Measurements from ENCODE around the gene CACNA1C.

The CACNA1C gene

DNA sequence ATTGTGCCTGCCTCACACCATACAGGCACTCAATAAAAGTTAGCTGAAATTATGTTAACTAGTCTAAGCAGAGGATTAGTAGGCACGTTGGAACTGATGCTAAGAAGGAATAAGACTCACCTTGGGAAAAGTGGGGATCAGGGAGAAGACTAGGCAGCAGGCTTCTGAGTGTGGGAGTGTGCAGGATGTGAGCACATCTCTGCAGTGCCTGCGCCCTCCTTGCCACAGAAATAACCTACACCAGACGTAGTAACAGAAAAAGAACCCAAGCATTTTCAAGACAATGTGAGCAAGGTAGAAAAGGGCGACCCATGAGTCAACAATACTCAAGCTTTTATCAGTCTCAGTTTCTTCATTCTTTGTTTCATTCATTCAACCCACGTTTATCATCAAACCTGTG is 113.9 kb downstream of the CACNA1C start:
- DNase-seq (ENCODE audit: low spot score): no peak
- TF ChIP-seq, protein P1, sequence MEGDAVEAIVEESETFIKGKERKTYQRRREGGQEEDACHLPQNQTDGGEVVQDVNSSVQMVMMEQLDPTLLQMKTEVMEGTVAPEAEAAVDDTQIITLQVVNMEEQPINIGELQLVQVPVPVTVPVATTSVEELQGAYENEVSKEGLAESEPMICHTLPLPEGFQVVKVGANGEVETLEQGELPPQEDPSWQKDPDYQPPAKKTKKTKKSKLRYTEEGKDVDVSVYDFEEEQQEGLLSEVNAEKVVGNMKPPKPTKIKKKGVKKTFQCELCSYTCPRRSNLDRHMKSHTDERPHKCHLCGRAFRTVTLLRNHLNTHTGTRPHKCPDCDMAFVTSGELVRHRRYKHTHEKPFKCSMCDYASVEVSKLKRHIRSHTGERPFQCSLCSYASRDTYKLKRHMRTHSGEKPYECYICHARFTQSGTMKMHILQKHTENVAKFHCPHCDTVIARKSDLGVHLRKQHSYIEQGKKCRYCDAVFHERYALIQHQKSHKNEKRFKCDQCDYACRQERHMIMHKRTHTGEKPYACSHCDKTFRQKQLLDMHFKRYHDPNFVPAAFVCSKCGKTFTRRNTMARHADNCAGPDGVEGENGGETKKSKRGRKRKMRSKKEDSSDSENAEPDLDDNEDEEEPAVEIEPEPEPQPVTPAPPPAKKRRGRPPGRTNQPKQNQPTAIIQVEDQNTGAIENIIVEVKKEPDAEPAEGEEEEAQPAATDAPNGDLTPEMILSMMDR (IDR thresholded peaks at IDR 0.05; ENCODE audit: extremely low read depth, missing control alignments): no peak

DNA sequence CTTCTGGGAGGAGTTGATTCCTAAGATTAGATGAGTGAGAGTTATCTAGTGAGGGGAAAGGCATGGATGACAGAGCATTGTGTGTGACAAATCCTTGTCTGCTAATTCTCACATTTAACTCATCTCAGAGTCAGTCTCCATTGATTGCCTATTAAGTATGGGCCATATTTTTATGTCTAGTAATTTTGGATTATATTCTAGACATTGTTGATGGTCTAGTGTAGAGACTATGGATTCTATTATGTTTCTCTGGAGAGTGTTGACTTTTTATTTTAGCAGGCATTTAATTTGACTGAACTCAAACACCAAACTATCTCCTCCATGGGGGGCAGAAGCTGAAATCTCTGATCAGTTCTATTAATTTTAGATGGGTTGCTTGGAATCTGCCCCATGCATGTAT is 114.4 kb downstream of the CACNA1C start:
- DNase-seq (ENCODE audit: low spot score): no peak
- TF ChIP-seq, protein P1 (IDR thresholded peaks at IDR 0.05; ENCODE audit: extremely low read depth, missing control alignments): no peak

DNA sequence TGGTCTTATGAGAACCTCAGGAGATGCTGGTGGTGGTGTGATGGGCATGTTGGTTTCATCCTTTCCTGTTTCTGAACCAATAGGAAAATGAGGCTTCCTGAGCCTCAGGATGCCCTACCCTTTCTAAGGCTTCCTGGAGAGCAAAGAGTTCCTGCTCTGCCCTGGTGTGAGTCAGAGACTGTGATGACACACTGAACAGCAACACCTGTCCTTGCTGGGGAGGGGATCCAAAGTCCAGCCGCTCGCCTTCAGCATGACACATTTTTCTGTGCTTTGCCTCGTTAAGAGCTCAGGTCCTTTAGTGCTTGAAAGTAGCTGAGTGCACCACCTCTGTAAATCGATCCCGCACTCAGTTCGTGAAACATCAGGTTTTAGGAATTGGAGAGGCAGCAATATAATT is 116.0 kb downstream of the CACNA1C start:
- TF ChIP-seq, protein P1 (IDR thresholded peaks at IDR 0.05; ENCODE audit: extremely low read depth, missing control alignments): no peak
- DNase-seq (ENCODE audit: low spot score): no peak

DNA sequence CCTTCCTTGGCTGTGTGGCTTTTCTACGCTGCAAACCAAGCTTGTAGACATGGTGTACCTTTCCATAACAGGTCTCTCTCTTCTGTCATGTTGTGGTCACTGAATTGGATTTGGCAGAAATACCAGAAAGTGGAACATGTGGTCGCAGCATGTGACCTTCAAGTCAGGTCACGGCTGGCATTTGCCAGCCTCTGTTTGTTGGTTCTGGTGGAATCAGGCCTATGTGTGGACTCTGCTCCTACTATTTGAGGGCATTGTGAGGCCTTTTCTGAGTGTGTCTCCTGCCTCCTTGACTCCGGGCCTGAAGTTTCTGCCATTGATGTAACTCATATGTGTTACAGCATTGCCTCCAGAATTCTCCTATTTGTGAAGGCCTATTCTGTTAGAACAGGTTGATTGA is 116.7 kb downstream of the CACNA1C start:
- DNase-seq (ENCODE audit: low spot score): no peak
- TF ChIP-seq, protein P1 (IDR thresholded peaks at IDR 0.05; ENCODE audit: extremely low read depth, missing control alignments): no peak

DNA sequence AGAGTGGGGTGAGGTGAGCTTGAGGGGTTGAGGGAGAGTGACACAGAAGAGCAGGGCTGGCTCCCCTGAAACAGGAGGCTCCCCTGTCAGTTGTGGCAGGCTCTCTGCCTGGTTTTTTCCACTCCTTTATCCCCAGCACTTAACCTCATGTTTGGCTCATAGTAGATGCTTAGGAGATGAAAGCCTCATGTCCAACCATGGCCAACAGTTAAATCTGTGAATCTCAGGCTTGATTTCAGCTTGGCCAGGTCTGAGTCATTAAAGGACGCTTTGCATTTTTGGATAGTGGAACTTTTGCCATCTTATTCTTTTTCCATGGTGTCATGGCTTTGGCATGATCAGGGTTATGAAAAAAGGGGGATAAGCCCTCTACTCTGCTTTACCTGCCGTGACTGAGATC is 117.2 kb downstream of the CACNA1C start:
- DNase-seq (ENCODE audit: low spot score): no peak
- TF ChIP-seq, protein P1 (IDR thresholded peaks at IDR 0.05; ENCODE audit: extremely low read depth, missing control alignments): no peak

DNA sequence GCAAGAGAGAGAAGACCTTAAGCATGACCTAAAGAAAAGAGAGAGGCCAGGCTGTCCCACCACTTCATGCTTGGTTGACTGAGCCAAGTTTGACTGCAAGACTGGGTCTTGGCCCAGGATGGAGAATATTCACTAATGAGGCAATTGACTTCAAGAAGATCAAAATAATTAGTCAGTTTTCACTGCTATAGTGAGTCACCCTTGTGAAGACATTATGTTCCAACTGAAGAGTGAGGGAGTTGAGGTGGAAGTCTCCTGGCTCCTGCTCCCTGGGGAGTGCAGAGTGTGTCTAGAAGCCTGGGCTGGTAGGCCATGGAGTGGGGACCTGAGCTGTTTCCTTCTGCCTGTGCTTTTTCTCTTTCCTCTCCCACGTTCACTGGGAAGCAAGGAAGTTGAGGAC is 117.6 kb downstream of the CACNA1C start:
- TF ChIP-seq, protein P1 (IDR thresholded peaks at IDR 0.05; ENCODE audit: extremely low read depth, missing control alignments): no peak
- no peak for DNase-seq (ENCODE audit: low spot score)

DNA sequence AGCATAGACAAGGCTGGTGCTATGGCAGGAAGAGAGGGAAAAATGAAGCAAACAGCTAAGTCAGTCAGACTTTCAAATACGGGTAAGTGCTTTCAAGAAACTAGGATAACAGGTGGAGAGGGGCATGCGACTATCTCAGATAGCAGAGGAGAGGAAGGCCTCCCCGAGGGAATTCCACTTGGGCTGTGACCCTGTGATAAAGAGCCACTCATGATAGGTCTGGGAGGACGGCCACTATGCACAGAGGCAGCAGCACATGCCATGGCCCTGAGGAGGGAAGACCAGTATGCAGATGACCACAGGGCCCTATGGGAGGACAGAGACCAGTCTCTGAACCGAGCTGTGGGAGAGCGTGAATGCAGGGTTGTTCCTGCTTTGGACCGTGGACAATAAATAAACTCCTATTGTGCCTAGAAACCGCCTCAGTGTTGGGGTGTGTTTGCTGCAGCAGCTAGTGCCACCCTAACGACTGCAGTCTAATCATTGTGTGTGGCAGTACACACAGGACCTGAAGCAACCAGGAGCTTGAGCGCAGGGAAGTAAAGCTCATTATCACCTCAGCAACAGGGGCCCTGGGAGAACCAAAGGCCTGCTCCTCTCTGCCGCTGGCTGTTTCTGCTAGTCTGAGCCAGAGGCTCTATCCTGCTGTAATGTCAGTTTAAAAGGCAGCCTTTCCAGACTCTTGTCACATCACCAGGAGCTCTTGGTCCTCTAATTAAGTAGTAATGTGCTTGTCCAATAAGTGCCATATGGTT is 119.1 kb downstream of the CACNA1C start:
- no peak for DNase-seq (ENCODE audit: low spot score)
- TF ChIP-seq, protein P1 (IDR thresholded peaks at IDR 0.05; ENCODE audit: extremely low read depth, missing control alignments): no peak

Data from GM20000 (cell line).